ENCODE measurements around the gene CBX1. TPM values are rescaled to one million over a fixed set of nuclear protein-coding genes. Genes with fewer than 3 reads are reported as not detected.

The CBX1 gene
- total RNA-seq, 1 experiment from 2014 or later = 157 TPM

DNA sequence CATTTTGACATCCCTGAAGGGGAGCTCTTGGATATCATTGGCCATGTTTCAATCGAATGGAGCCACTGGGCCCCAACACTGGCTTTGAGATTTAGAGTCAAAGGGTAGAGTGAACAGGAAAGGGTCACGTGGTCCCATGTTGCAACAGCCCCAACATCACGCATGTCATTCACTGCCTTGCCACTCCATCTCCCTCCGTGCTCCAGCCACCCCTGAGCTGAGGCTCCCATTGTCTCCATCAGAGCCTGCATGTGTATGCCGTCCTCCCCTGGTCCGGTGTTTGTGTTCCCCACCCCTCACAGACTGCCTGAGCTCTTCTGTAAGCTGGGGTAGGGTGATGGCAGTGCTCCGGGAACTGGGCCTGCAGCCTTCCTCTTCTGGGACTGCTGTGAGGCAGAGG is 41.0 kb downstream of the CBX1 start:
- in situ Hi-C loops (cut with HindIII; ENCODE audit: low pct_unique_long_range_greater_than_20kb, low sequenced_read_pairs) (no loop called here), intact Hi-C loops (cut with micrococcal nuclease; ENCODE audit: unreplicated experiment) (no loop called here)
- no peak for TF ChIP-seq TCF7L2 (IDR thresholded peaks at IDR 0.05; ENCODE audit: low read depth, low read length)
- TF ChIP-seq, protein P1, sequence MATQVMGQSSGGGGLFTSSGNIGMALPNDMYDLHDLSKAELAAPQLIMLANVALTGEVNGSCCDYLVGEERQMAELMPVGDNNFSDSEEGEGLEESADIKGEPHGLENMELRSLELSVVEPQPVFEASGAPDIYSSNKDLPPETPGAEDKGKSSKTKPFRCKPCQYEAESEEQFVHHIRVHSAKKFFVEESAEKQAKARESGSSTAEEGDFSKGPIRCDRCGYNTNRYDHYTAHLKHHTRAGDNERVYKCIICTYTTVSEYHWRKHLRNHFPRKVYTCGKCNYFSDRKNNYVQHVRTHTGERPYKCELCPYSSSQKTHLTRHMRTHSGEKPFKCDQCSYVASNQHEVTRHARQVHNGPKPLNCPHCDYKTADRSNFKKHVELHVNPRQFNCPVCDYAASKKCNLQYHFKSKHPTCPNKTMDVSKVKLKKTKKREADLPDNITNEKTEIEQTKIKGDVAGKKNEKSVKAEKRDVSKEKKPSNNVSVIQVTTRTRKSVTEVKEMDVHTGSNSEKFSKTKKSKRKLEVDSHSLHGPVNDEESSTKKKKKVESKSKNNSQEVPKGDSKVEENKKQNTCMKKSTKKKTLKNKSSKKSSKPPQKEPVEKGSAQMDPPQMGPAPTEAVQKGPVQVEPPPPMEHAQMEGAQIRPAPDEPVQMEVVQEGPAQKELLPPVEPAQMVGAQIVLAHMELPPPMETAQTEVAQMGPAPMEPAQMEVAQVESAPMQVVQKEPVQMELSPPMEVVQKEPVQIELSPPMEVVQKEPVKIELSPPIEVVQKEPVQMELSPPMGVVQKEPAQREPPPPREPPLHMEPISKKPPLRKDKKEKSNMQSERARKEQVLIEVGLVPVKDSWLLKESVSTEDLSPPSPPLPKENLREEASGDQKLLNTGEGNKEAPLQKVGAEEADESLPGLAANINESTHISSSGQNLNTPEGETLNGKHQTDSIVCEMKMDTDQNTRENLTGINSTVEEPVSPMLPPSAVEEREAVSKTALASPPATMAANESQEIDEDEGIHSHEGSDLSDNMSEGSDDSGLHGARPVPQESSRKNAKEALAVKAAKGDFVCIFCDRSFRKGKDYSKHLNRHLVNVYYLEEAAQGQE (IDR thresholded peaks at IDR 0.05; ENCODE audit: insufficient read depth in 1 of 2, low read depth in 2 of 2, low read length in 1 of 2) = no peak
- TF ChIP-seq SIN3A (IDR thresholded peaks at IDR 0.05; ENCODE audit: borderline replicate concordance, insufficient read depth, low read depth, low read length) = no peak
- no peak for TF ChIP-seq POLR2AphosphoS5 (IDR thresholded peaks at IDR 0.05; ENCODE audit: low read depth, low read length)
- TF ChIP-seq, protein P2, sequence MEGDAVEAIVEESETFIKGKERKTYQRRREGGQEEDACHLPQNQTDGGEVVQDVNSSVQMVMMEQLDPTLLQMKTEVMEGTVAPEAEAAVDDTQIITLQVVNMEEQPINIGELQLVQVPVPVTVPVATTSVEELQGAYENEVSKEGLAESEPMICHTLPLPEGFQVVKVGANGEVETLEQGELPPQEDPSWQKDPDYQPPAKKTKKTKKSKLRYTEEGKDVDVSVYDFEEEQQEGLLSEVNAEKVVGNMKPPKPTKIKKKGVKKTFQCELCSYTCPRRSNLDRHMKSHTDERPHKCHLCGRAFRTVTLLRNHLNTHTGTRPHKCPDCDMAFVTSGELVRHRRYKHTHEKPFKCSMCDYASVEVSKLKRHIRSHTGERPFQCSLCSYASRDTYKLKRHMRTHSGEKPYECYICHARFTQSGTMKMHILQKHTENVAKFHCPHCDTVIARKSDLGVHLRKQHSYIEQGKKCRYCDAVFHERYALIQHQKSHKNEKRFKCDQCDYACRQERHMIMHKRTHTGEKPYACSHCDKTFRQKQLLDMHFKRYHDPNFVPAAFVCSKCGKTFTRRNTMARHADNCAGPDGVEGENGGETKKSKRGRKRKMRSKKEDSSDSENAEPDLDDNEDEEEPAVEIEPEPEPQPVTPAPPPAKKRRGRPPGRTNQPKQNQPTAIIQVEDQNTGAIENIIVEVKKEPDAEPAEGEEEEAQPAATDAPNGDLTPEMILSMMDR (IDR thresholded peaks at IDR 0.05) = no peak
- Histone ChIP-seq H3K36me3 (ENCODE audit: control insufficient read depth, insufficient read depth, low read length) (peaks cover 4% of the 10 kb centered on the region), H3K4me1 (ENCODE audit: control insufficient read depth, insufficient read depth, low read length) (peaks cover 8% of the 10 kb centered on the region; the same call in 1 of the 2 replicates), H3K9me3 (ENCODE audit: control insufficient read depth, insufficient read depth, low read depth, low read length) (no peaks in the 10 kb centered on the region), H3K27ac (ENCODE audit: low read length) (no peak overlapping the region), H3K27me3 (ENCODE audit: control insufficient read depth, insufficient read depth, low read length) (no peaks in the 10 kb centered on the region), H3K4me3 (ENCODE audit: low read depth in 2 of 2, low read length in 2 of 2) (no peak overlapping the region)
- POLR2A ChIA-PET = no interaction called here
- no TSS peak for BruUV-seq (replicated peaks)
- DNase-seq (ENCODE audit: low read depth, low spot score) (no peak), ATAC-seq (no peak)
- CTCF ChIA-PET = no interaction called here

DNA sequence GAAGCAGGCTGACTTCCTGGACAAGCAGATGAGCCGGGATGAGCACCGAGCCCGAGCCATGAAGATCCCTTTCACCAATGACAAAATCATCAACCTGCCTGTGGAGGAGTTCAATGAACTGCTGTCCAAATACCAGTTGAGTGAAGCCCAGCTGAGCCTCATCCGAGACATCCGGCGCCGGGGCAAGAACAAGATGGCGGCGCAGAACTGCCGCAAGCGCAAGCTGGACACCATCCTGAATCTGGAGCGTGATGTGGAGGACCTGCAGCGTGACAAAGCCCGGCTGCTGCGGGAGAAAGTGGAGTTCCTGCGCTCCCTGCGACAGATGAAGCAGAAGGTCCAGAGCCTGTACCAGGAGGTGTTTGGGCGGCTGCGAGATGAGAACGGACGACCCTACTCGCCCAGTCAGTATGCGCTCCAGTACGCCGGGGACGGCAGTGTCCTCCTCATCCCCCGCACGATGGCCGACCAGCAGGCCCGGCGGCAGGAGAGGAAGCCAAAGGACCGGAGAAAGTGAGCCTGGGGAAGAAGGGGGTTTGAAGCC is 42.1 kb downstream of the CBX1 start:
- H3K9me3 ChIP-seq (ENCODE audit: control insufficient read depth, insufficient read depth, low read depth, low read length) = no peaks in the 10 kb centered on the region
- no TSS peak for BruUV-seq (replicated peaks)
- POLR2A ChIA-PET = no interaction called here

More for the DNA sequence above, 42.1 kb downstream of the CBX1 start:
- H3K27ac ChIP-seq (ENCODE audit: low read length) = no peak overlapping the region
- no peak overlapping the region for H3K4me3 ChIP-seq (ENCODE audit: low read depth in 2 of 2, low read length in 2 of 2)
- DNase-seq (ENCODE audit: low read depth, low spot score) (no peak), ATAC-seq (no peak)
- peaks cover 14% of the 10 kb centered on the region for H3K4me1 ChIP-seq (ENCODE audit: control insufficient read depth, insufficient read depth, low read length)
- TF ChIP-seq TCF7L2 (IDR thresholded peaks at IDR 0.05; ENCODE audit: low read depth, low read length) = no peak
- no peak for TF ChIP-seq POLR2AphosphoS5 (IDR thresholded peaks at IDR 0.05; ENCODE audit: low read depth, low read length)
- TF ChIP-seq, protein P2 (IDR thresholded peaks at IDR 0.05) = no peak
- TF ChIP-seq, protein P1 (IDR thresholded peaks at IDR 0.05; ENCODE audit: insufficient read depth in 1 of 2, low read depth in 2 of 2, low read length in 1 of 2) = no peak
- TF ChIP-seq SIN3A (IDR thresholded peaks at IDR 0.05; ENCODE audit: borderline replicate concordance, insufficient read depth, low read depth, low read length) = no peak
- peaks cover 7% of the 10 kb centered on the region for H3K36me3 ChIP-seq (ENCODE audit: control insufficient read depth, insufficient read depth, low read length)
- intact Hi-C loops (cut with micrococcal nuclease; ENCODE audit: unreplicated experiment) = no loop called here
- in situ Hi-C loops (cut with HindIII; ENCODE audit: low pct_unique_long_range_greater_than_20kb, low sequenced_read_pairs) = no loop called here
- CTCF ChIA-PET = no interaction called here
- H3K27me3 ChIP-seq (ENCODE audit: control insufficient read depth, insufficient read depth, low read length) = no peaks in the 10 kb centered on the region
